Ramos (cell line): ENCODE results near the gene PEX14.

Experiments used
- in situ Hi-C: fragments of 300-500 bp; cut with MboI; formaldehyde crosslinking; loops from one replicate; pipeline ENCODE4 v1.14.3; 2022; ENCODE audit warnings: low sequenced_read_pairs; ENCODE audit not compliant: unreplicated experiment

Gene PEX14

GRCh38 chr1:10537082-10537766 is 62.5 kb downstream of the PEX14 start:
- in situ Hi-C loops = no loop called here

GRCh38 chr1:10538646-10539355 is 64.1 kb downstream of the PEX14 start:
- in situ Hi-C loops = no loop called here

GRCh38 chr1:10539411-10540043 is 64.8 kb downstream of the PEX14 start:
- in situ Hi-C loops = no loop called here

- in situ Hi-C loops = no loop called here
Observed at GRCh38 chr1:10540277-10541005, 65.7 kb downstream of the PEX14 start.

GRCh38 chr1:10541286-10541685 is 66.5 kb downstream of the PEX14 start:
- in situ Hi-C loops = no loop called here

GRCh38 chr1:10544239-10544638 is 69.5 kb downstream of the PEX14 start:
- in situ Hi-C loops = no loop called here

- in situ Hi-C loops = no loop called here
Observed at GRCh38 chr1:10546896-10547295, 72.1 kb downstream of the PEX14 start.

GRCh38 chr1:10549904-10550664 is 75.3 kb downstream of the PEX14 start:
- in situ Hi-C loops = no loop called here

- in situ Hi-C loops = no loop called here
Observed at GRCh38 chr1:10553118-10553517, 78.4 kb downstream of the PEX14 start.

- in situ Hi-C loops = no loop called here
Observed at GRCh38 chr1:10555635-10556429, 81.1 kb downstream of the PEX14 start.

GRCh38 chr1:10556430-10557005 is 81.8 kb downstream of the PEX14 start:
- in situ Hi-C loops = no loop called here

GRCh38 chr1:10557714-10558113 is 83.0 kb downstream of the PEX14 start:
- in situ Hi-C loops = no loop called here

- in situ Hi-C loops = no loop called here
Observed at GRCh38 chr1:10559386-10559785, 84.6 kb downstream of the PEX14 start.

GRCh38 chr1:10561497-10561896 is 86.7 kb downstream of the PEX14 start:
- in situ Hi-C loops = no loop called here

GRCh38 chr1:10561955-10562354 is 87.2 kb downstream of the PEX14 start:
- in situ Hi-C loops = no loop called here

GRCh38 chr1:10564063-10564462 is 89.3 kb downstream of the PEX14 start:
- in situ Hi-C loops = no loop called here

GRCh38 chr1:10569531-10569930 is 94.8 kb downstream of the PEX14 start:
- in situ Hi-C loops = no loop called here

- in situ Hi-C loops = no loop called here
Observed at GRCh38 chr1:10575616-10576015, 100.9 kb downstream of the PEX14 start.

GRCh38 chr1:10578070-10578469 is 103.3 kb downstream of the PEX14 start:
- in situ Hi-C loops = no loop called here
